Myocyte (in vitro differentiated cells): ENCODE data around the gene GALNT17. TPM values are rescaled to one million over a fixed set of nuclear protein-coding genes. Genes with fewer than 3 reads are reported as not detected.
"Not testable (repeated sequence)": the region's sequence is repeated elsewhere in the genome, so short reads cannot be mapped to it uniquely, and the experiment has no call there.

Experiments
- DNase-seq: peaks from one replicate; pipeline ENCODE4 v3.0.0-alpha.2; 2012; ENCODE audit warnings: low read depth
- microRNA-seq: library from miRNA; unstranded; fragments of <30 nt; microRNA quantifications from one replicate; pipeline ENCODE4, GENCODE V29; 2016
- total RNA-seq: library from RNA; depleted of rRNA; stranded (reverse); fragments of >200 nt; gene quantifications from 2 replicates; pipeline ENCODE4 v1.2.3, GENCODE V29; 2014

GALNT17 gene
- total RNA-seq, 1 donor from 2014 or later: 3.5 TPM

DNA sequence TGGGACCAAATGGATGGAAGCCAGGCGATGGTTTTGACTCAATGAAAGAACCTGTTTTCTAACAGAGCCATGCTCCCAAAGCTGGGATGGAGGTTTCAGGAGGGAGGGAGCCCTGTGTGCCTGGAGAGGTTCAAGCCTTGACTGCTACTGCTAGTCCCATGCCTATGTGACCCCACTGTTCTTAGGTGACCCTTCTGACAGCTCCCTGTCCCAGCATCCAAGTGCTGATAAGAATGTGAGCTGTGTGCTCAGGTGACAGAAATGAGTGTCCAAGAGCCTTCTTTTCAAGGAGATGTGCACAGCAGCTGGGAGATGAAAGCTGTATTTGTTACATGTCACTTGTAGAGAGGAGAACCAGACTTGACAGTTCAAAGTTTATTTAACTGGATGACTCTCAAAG, 595.4 kb downstream of the GALNT17 start:
- DNase-seq: no peak

- no peak for DNase-seq
Measured at GRCh38 chr7:71731740-71732139, 599.8 kb downstream of the GALNT17 start.

GRCh38 chr7:71733107-71733870, 601.3 kb downstream of the GALNT17 start:
- peak; percentile 89 for DNase-seq

GRCh38 chr7:71735961-71736556, 604.1 kb downstream of the GALNT17 start:
- DNase-seq: peak; percentile 85

GRCh38 chr7:71737931-71738540, 606.1 kb downstream of the GALNT17 start:
- DNase-seq: not testable (repeated sequence)

DNA sequence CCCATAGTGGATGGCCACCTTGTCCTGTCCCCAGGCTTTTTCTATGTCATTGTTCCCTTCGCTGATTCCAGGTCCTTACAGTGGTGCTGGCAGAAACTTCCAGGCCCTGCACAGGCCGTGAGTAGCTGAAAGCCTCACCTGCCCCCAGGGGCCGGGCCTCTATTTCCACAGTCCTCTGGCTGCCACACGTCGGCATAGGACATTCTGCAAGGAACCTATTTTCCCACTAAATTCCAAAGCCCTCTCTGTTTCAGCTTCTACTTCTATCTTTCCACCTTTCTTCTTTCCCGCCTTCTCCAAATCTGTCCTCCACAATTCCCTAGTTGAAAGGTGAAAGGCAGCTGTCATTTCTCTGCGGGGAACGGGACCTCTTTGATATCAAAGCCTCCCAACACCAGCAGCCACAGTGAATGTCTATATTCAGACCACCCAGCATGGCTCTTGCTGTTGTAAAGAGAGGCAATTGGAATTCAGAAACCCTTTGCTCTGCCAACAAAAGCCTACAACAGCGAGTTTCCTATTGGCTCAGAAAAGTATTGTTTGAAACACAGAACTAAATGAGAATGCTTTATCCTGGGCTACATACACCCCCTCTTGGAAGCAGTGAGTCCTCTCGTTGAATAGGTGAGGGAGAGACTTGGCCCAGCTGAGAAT, 607.7 kb downstream of the GALNT17 start:
- DNase-seq: no peak

DNA sequence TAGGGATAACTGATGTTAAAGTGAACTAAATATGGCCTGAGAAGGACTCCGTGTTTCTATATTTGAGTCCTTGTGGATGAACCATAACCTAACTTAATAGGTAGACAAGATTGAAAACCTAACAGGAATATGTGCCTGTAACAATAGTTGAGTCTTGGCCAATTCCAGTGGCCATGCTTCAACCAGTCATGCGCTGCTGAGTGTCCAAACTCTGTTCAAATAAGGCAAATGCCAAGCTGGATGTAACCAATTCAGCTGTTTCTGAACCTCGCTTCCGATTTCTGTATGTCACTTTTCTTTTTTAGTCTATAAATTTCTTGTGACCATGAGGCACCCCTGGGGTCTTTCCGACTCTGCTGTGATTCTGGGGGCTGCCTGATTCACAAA, 608.2 kb downstream of the GALNT17 start:
- DNase-seq: no peak

DNA sequence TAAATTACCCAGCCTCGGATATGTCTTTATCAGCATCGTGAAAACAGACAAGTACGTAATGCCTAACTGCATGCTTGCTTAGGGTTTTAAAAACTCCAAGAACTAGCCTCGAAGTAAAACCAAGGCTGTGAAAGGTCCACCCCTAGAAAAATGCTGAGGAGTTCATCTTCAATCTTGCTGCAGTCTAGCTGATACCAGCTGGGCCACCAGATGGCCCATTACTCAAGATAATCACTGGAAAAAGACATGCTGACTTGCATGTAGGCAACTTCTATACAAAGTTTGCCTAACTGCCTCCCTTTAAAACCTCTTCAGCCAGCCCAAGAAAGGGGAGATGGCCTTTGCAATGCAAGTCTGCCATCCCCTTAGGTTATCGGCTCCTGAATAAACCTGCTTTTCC, 614.1 kb downstream of the GALNT17 start:
- no peak for DNase-seq

DNA sequence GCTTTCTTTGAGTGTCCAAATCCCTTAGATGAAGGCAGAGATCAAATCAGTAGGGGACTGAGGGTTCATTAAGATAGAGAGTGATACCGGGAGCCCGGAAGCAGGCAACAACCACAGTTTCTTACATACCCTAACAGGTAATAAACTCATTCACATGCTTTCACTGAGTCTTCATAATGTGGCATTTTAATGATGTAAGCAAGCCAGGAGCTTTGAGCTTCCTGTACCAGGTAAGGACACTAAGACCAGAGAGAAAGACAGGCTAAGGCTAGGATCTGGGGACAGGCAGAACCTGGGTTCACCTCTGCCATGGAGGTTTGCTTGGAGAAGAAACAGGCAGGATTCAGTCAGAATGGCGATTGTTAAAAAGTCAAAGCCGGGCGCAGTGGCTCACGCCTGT, 618.3 kb downstream of the GALNT17 start:
- no peak for DNase-seq

DNA sequence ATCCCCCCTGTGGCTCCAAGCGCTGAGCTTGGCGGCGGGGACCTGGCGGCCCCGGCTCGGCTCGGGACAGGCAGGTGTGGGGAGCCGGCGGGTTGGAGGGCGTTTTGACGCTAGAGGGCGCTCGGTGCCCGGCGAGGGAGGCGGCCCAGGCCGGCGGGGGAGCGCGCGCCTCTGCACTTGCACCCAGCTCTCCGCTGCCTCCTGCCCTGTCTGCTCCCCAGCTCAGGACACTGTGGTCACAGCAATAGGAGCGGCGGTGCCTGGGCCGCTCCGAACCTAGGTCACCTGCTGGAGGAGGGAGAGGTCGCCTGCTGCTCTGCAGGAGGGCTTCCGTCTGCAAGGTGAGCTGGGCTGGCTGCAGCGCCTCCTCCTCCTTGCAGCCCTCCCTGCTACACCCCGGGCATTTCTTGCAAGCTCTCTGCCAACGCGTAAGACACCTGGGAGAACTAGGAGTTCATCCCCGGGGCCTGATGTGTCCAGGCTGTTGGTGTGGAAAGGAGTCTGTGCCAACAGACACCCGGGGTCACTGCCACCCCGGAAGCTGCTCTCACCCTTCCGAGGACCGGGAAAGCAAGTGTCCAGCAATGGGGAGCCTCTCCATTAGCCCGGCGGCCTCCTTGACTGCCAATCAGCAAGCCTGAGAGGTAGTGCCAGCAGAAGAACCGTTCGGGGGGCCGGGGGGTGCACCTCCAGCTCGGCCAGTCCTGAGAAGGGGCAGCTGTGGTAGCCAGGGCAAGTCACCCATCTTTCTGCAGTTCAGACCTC, 620.4 kb downstream of the GALNT17 start:
- DNase-seq: no peak

- DNase-seq: no peak
Measured at GRCh38 chr7:71753236-71753635, 621.3 kb downstream of the GALNT17 start.

DNA sequence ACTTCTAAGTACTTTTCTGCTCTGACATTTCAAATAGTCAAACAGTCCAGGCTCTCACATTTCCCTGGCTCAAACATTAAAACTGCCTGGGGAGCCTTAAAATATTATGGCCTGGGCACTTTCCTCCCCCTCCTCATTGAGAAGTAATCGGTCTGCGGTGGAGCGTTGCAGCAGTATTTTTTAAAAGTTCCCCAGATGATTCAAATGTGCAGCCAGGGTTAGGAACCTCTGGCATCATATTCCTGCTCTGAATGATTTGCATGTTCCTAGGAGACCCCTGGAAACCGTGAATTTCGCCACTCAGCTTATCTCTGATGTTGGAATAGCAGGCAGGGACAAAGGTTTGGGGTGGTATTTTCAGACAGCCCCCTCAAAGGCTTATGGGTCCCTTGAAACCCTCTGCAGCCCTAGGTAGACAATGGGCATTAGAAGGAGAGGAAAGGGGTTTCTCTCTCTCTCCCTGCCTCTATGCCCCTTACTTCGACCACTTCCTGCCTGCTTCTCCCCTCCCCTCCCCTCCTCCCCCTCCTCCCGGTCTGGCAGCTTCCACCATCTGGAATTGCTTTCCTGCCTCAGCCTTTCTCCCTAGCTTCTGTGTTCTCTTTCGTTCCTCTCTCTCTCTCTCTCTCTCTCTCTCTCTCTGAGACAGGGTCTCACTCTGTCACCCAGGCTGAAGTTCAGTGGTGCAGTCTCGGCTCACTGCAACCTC, 622.2 kb downstream of the GALNT17 start:
- DNase-seq: no peak

- DNase-seq: no peak
Measured at GRCh38 chr7:71754828-71755227, 622.9 kb downstream of the GALNT17 start.

- DNase-seq: no peak
Measured at GRCh38 chr7:71761336-71761735, 629.4 kb downstream of the GALNT17 start.

Small RNA genes lying within 50 kb of the gene (microRNA-seq; reads per million reads assigned to microRNA genes)
- gene MIR3914-1 (not detected), gene MIR3914-2 (not detected)
